OCI-LY7 (cell line): Measurements from ENCODE around the gene CACNB2.

Experiments used
- CTCF ChIP-seq: fragments of 200-600 bp; sonication (generic); conservative IDR thresholded peaks from 2 replicates; pipeline ENCODE4 v1.5.1; 2014; ENCODE audit warnings: mild to moderate bottlenecking, antibody characterized with exemption, low read length, moderate library complexity, mixed read lengths
- EZH2phosphoT487 ChIP-seq: fragments of 200-600 bp; sonication (generic); IDR thresholded peaks from 2 replicates; pipeline ENCODE4 v1.6.1; 2018; ENCODE audit warnings: low read depth, borderline replicate concordance, mild to moderate bottlenecking, mixed run types, antibody characterized with exemption, low read length, moderate library complexity, mixed read lengths

GRCh38 chr10:18561861-18562551 is 421.8 kb downstream of the CACNB2 start:
- TF ChIP-seq CTCF (no peak), EZH2phosphoT487 (no peak)
